B cell (primary cell): Measurements from ENCODE around the gene TRIM44. TPM values are rescaled to one million over a fixed set of nuclear protein-coding genes. Genes with fewer than 3 reads are reported as not detected.

Experiments used
- ATAC-seq: fragments of 200-7000 bp; cut with Tn5 transposase; one replicate; pipeline ENCODE4 v1.10.0; 2021; ENCODE audit warnings: low read depth, mild to moderate bottlenecking, moderate number of reproducible peaks, moderate library complexity
- CTCF ChIA-PET: fragments of 350-600 bp; sonication (Branson Sonifier 250); formaldehyde crosslinking; loops from one replicate; lab custom pipeline; 2021; ENCODE audit warnings: antibody characterized with exemption, inconsistent platforms; lab: Charles Lee
- POLR2A ChIA-PET: fragments of 350-600 bp; sonication (Branson Sonifier 250); formaldehyde crosslinking; loops from one replicate; lab custom pipeline; 2021; ENCODE audit warnings: antibody characterized with exemption; lab: Charles Lee
- DNase-seq: peaks from one replicate; pipeline ENCODE4 v3.0.0; 2013
- H2AFZ ChIP-seq: 2 replicates; pipeline ENCODE4 v1.6.1; 2012; ENCODE audit warnings: mild to moderate bottlenecking, low read depth, low read length; ENCODE audit not compliant: insufficient read depth, poor library complexity, severe bottlenecking
- H3K27ac ChIP-seq, 2 donors: 1 replicate in 1 of 2; 2 replicates in 1 of 2; pipeline ENCODE4 v1.5.1; 2012 to 2013; ENCODE audit warnings: low read length in 2 of 2, mild to moderate bottlenecking in 2 of 2, moderate library complexity in 1 of 2
- H3K27me3 ChIP-seq, 4 experiments: fragments of 200-600 bp in 1 of 4; sonication (generic) in 1 of 4; replicated peaks in 1 of 4; 1 replicate in 2 of 4; 2 replicates in 2 of 4; pipeline versions ENCODE4 v1.6.1 to v1.7.0; 2013 to 2016; ENCODE audit warnings: low read length in 3 of 4, mild to moderate bottlenecking in 2 of 4, mixed read lengths in 1 of 4, moderate library complexity in 1 of 4; ENCODE audit not compliant: insufficient read depth in 4 of 4, control insufficient read depth in 3 of 4; ENCODE audit errors: control extremely low read depth in 1 of 4
- H3K36me3 ChIP-seq, 2 experiments: replicated peaks in 1 of 2; 1 replicate in 1 of 2; 2 replicates in 1 of 2; pipeline versions ENCODE4 v1.6.1 to v1.7.1; 2013; ENCODE audit warnings: low read length in 1 of 2; ENCODE audit not compliant: insufficient read depth in 2 of 2, control insufficient read depth in 1 of 2; ENCODE audit errors: control extremely low read depth in 1 of 2, extremely low read depth in 1 of 2
- H3K4me1 ChIP-seq, 2 donors: fragments of 200-600 bp in 1 of 2; sonication (generic) in 1 of 2; 1 replicate in 1 of 2; 2 replicates in 1 of 2; pipeline versions ENCODE4 v1.5.1 to v1.6.1; 2013 to 2017; ENCODE audit warnings: low read length in 2 of 2; ENCODE audit not compliant: control insufficient read depth in 2 of 2, insufficient read depth in 2 of 2
- H3K4me2 ChIP-seq: replicated peaks from 2 replicates; pipeline ENCODE3; 2012; ENCODE audit warnings: mild to moderate bottlenecking, low read depth, low read length; ENCODE audit not compliant: poor library complexity, severe bottlenecking
- H3K4me3 ChIP-seq, 5 experiments: fragments of 200-600 bp in 1 of 5; sonication (generic) in 1 of 5; 1 replicate in 3 of 5; 2 replicates in 2 of 5; pipeline versions ENCODE4 v1.5.1 to v1.7.0; 2011 to 2016; ENCODE audit warnings: low read length in 4 of 5, mild to moderate bottlenecking in 4 of 5, low read depth in 2 of 5, control low read depth in 1 of 5, moderate library complexity in 1 of 5; ENCODE audit not compliant: insufficient read depth in 1 of 5; ENCODE audit errors: control extremely low read depth in 1 of 5, extremely low read depth in 1 of 5
- H3K79me2 ChIP-seq: fragments of 200-600 bp; sonication (generic); one replicate; pipeline ENCODE4 v1.6.0; 2016; ENCODE audit warnings: low read length; ENCODE audit not compliant: control insufficient read depth, insufficient read depth
- H3K9ac ChIP-seq: fragments of 200-600 bp; sonication (generic); 2 replicates; pipeline ENCODE4 v1.6.1; 2017; ENCODE audit warnings: mild to moderate bottlenecking, low read length, moderate library complexity
- H3K9me3 ChIP-seq, 3 donors: one replicate each; pipeline versions ENCODE4 v1.6.1 to v1.7.1; 2013; ENCODE audit warnings: low read length in 2 of 3; ENCODE audit not compliant: control insufficient read depth in 2 of 3, insufficient read depth in 1 of 3; ENCODE audit errors: control extremely low read depth in 1 of 3
- H4K20me1 ChIP-seq: 2 replicates; pipeline ENCODE4 v1.6.0; 2012; ENCODE audit warnings: mild to moderate bottlenecking, low read length; ENCODE audit not compliant: insufficient read depth, control insufficient read depth, poor library complexity, severe bottlenecking
- H3K27ac Mint-ChIP-seq: one replicate; pipeline ENCODE4 v1.8.0; 2021; ENCODE audit warnings: mixed read lengths
- H3K27me3 Mint-ChIP-seq: one replicate; pipeline ENCODE4 v1.8.0; 2021; ENCODE audit warnings: mixed read lengths
- H3K4me1 Mint-ChIP-seq: one replicate; pipeline ENCODE4 v1.8.0; 2021; ENCODE audit warnings: mixed read lengths
- H3K4me3 Mint-ChIP-seq: one replicate; pipeline ENCODE4 v1.8.0; 2021; ENCODE audit warnings: mixed read lengths
- H3K9me3 Mint-ChIP-seq: one replicate; pipeline ENCODE4 v1.8.0; 2022; ENCODE audit warnings: mixed read lengths; ENCODE audit not compliant: insufficient read depth
- CTCF ChIP-seq: fragments of 200-600 bp; IDR thresholded peaks from one replicate; pipeline ENCODE4 v1.8.0; 2022; ENCODE audit warnings: antibody characterized with exemption, mild to moderate bottlenecking
- EZH2 ChIP-seq: IDR thresholded peaks from 2 replicates; pipeline ENCODE4 v1.6.1; 2012; ENCODE audit warnings: borderline replicate concordance, low read depth, mild to moderate bottlenecking, moderate library complexity, low read length; ENCODE audit not compliant: insufficient read depth, poor library complexity, severe bottlenecking
- WGBS: methylation state at CpG from one replicate; pipeline ENCODE4 v1.1.5; 2013; ENCODE audit warnings: missing lambda C conversion rate; ENCODE audit not compliant: insufficient coverage; 5-methylcytosine and 5-hydroxymethylcytosine counted together
- intact Hi-C: fragments of 100-400 bp; cut with micrococcal nuclease; formaldehyde crosslinking; loops from one replicate; pipeline ENCODE4 v1.10.0; 2022
- polyA plus RNA-seq: library from polyadenylated mRNA; depleted of rRNA; stranded (reverse); fragments of >200 nt; gene quantifications from 2 replicates; pipeline ENCODE4 v1.2.3, GENCODE V29; 2012
- total RNA-seq, 2 donors: library from RNA; stranded (reverse); fragments of 120-200 nt in 1 of 2; gene quantifications; 1 replicate in 1 of 2; 2 replicates in 1 of 2; pipeline versions ENCODE4 v1.2.3 to v1.2.4, GENCODE V29; 2013 to 2022

The TRIM44 gene
- total and polyA plus RNA-seq, 2 donors (not counting 1 experiment from before 2014, with no cell fraction given) = 39.1 to 71.1 TPM

- Histone ChIP-seq H3K4me1 (peaks cover 24 to 47% of the 10 kb centered on the region in 2 donors), H3K79me2 (peaks cover 92% of the 10 kb centered on the region), H3K36me3 (peaks cover 0 to 19% of the 10 kb centered on the region in 2 experiments), H3K4me3 (no peak overlapping the region), H2AFZ (no peak overlapping the region), H3K9me3 (no peaks in the 10 kb centered on the region), H3K9ac (no peak overlapping the region), H3K27me3 (no peaks in the 10 kb centered on the region), H4K20me1 (peaks cover 53% of the 10 kb centered on the region), H3K4me2 (peak overlapping the region; percentile 27), H3K27ac (peak overlapping the region in 1 of 2 donors; percentile 2)
- ChIA-PET CTCF (interaction anchor here (0.6 kb wide), 1 partner anchor 13 kb away, joined by 4 read pairs; no protein-coding TSS in a partner anchor), POLR2A (no interaction called here)
- peak; percentile 39 for ATAC-seq
- TF ChIP-seq EZH2 (no peak), CTCF (no peak)
- Mint-ChIP-seq H3K27ac (no peak overlapping the region), H3K27me3 (no peaks in the 10 kb centered on the region), H3K9me3 (no peaks in the 10 kb centered on the region), H3K4me3 (no peak overlapping the region), H3K4me1 (peaks cover 69% of the 10 kb centered on the region)
- WGBS = no CpG with 5 or more reads among the region's 1 CpG
- intact Hi-C loops = no loop called here
- DNase-seq = peak; percentile 39
Observed at GRCh38 chr11:35683728-35684339, 21.3 kb downstream of the TRIM44 start.

- Histone ChIP-seq H3K4me2 (no peak overlapping the region), H3K9me3 (peaks cover 0 to 1% (median 0%) of the 10 kb centered on the region in 3 donors), H3K4me1 (peaks cover 11 to 24% of the 10 kb centered on the region in 2 donors), H3K4me3 (no peak overlapping the region), H3K27me3 (no peaks in the 10 kb centered on the region), H4K20me1 (peaks cover 41% of the 10 kb centered on the region), H3K36me3 (peaks cover 3 to 26% of the 10 kb centered on the region in 2 experiments), H2AFZ (no peak overlapping the region), H3K27ac (no peak overlapping the region), H3K79me2 (peaks cover 66% of the 10 kb centered on the region), H3K9ac (no peak overlapping the region)
- no peak overlapping the region for H3K27ac Mint-ChIP-seq
- POLR2A ChIA-PET = no interaction called here
- ATAC-seq (no peak), DNase-seq (no peak)
- H3K4me1 Mint-ChIP-seq = peaks cover 48% of the 10 kb centered on the region
- H3K9me3 Mint-ChIP-seq = no peaks in the 10 kb centered on the region
- intact Hi-C loops = no loop called here
- TF ChIP-seq EZH2 (no peak), CTCF (no peak)
- no peaks in the 10 kb centered on the region for H3K27me3 Mint-ChIP-seq
- CTCF ChIA-PET = no interaction called here
- no peak overlapping the region for H3K4me3 Mint-ChIP-seq
Observed at GRCh38 chr11:35688023-35688422, 25.4 kb downstream of the TRIM44 start.
